Medulla oblongata (tissue), 1 donor: ENCODE measurements around the gene RAPGEF1.
A peak's percentile ranks its signal among the peaks of the same experiment; 100 is the strongest.
"Not testable (repeated sequence)": the region's sequence is repeated elsewhere in the genome, so short reads cannot be mapped to it uniquely, and the experiment has no call there.

Experiments
- DNase-seq: peaks from one replicate; pipeline ENCODE4 v3.0.0-alpha.2; 2015; ENCODE audit errors: extremely low spot score

The RAPGEF1 gene, protein sequence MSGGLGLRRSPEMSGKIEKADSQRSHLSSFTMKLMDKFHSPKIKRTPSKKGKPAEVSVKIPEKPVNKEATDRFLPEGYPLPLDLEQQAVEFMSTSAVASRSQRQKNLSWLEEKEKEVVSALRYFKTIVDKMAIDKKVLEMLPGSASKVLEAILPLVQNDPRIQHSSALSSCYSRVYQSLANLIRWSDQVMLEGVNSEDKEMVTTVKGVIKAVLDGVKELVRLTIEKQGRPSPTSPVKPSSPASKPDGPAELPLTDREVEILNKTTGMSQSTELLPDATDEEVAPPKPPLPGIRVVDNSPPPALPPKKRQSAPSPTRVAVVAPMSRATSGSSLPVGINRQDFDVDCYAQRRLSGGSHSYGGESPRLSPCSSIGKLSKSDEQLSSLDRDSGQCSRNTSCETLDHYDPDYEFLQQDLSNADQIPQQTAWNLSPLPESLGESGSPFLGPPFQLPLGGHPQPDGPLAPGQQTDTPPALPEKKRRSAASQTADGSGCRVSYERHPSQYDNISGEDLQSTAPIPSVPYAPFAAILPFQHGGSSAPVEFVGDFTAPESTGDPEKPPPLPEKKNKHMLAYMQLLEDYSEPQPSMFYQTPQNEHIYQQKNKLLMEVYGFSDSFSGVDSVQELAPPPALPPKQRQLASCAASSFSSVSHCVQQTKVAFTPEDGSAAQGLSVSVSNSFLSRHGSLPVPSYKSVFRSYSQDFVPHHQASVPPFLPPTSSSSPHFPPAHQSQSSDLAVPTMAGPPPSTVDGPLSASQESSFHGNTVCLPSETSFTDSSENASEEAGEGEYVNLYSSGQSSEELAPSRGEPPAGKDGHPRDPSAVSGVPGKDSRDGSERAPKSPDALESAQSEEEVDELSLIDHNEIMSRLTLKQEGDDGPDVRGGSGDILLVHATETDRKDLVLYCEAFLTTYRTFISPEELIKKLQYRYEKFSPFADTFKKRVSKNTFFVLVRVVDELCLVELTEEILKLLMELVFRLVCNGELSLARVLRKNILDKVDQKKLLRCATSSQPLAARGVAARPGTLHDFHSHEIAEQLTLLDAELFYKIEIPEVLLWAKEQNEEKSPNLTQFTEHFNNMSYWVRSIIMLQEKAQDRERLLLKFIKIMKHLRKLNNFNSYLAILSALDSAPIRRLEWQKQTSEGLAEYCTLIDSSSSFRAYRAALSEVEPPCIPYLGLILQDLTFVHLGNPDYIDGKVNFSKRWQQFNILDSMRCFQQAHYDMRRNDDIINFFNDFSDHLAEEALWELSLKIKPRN (N-terminal part only)

DNA sequence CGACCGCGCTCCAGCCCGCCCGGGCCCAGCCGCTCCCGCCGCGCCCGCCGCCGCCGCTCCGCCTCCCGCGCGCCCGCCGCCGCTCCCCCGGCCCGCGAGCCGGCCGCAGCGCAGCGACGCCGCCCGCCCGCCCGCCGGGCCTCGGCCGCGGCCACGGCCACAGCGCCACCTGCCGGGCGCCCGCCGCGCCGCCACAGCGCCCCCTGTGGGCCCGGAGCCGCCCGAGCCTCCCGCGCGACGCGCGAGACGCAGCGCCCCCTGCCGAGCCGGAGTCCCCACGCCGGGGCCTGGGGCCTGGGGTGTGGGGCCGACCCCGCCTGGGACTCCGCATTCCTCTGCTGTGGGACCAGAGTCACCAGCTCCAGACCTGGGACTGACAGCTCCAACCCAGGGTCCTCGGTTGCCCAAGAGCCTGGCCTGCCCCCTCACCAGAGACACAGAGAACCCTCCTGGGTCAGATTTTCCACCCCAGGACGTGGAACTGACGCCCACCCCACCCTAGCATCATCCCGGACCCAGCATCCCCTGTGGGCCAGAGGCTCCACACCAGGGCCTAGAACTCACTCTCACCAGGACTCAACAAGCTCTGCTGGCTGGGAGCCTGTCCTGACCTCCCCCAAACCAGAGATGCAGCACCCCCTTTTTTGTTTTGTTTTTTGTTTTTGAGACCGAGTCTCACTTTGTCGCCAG, at the start of gene RAPGEF1:
TSS of gene RAPGEF1 (minus strand) at position 118 of the 690 bp plus-strand sequence. CDS start 246 bp downstream, outside the sequence.
- DNase-seq, result no peak

DNA sequence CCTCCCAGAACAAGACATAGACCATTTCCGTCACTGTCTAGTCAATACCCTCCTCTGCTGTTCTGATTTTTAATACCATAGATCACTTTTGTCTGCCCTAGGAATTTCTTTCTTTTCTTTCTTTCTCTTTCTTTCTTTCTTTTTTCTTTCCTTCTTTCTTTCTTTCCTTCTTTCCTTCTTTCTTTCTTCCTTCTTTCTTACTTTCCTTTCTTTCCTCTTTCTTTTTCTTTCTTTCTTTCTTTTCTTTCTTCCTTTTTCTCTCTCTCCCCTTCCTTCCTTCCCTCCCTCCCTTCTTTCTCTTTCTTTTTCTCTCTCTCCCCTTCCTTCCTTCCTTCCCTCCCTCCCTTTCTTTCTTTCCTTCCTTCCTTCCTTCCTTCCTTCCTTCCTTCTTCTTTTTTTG, 49.0 kb upstream of the RAPGEF1 start:
- no peak for DNase-seq

DNA sequence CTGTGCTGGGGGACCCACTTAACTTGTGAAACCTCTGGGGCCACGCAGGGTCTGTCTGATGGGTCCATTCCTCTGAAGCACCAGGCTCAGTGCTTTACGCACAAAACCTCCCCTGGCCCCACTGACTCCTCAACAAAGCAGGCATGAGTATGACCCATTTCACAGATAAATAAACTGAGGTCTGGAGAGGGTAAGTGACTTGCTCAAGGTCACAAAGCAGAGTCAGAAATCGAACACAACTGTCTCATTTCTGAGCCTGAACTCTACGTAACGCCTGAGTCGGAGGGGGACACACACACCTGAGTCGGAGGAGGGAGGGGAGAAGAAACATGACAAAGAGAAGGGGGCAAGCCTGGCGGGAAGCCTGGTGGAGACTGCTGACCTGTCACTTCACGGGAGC, 48.0 kb upstream of the RAPGEF1 start:
- no peak for DNase-seq

DNA sequence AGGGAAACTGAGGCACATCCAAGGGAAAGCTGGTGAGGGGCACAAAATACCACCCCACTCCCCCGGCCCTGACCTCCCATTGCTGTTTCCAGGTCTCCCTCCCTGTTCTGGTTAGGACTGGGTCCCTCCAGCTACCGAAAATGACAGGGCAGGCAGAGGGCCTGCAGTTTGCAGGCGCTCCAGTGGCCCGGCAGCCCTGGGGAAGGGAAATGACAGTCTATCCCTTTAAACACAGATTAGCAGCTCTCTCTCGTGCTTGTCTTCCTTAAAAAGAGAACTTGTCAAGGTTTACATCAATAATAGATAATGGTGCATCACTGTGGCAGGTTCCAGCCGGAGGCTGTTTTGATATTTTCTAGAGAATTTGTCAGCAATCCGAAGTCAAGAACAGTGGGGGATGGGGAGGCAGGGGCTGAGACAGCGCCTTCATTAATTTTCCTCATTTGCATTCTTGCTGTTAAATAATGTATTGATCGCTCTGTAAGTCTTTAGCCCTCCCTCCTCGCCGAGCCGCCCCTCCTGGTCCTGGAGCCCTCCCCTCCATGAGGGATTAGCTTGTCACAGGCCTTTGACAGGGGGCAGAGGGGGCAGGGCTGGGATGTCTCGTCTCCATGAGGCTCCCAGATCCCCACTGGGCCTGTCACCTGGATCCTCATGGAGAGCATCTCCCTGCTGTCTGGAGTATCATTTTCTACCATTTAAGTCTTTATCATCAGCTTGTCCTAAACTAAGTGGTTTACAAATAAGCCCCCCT, 45.0 kb upstream of the RAPGEF1 start:
- DNase-seq, result no peak

DNA sequence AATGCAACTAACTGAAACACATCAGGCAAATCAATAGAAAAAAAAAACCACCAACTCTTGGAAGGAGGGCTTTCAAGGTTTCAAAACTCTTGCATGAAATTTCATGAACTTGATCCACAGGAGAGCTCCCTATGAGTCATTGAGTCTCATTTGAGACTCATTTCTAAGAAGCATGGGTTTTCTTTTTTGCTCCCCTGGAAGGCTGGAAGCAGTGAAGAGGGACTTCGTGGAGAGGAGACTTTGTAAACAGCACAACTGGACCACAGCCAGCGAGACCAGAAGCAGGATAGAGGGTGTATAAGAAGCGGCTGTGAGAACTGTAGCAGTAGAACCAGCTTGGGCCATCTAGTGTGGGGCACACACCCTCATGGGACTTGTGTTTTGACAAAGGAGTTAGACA, 41.2 kb upstream of the RAPGEF1 start:
- no peak for DNase-seq

DNA sequence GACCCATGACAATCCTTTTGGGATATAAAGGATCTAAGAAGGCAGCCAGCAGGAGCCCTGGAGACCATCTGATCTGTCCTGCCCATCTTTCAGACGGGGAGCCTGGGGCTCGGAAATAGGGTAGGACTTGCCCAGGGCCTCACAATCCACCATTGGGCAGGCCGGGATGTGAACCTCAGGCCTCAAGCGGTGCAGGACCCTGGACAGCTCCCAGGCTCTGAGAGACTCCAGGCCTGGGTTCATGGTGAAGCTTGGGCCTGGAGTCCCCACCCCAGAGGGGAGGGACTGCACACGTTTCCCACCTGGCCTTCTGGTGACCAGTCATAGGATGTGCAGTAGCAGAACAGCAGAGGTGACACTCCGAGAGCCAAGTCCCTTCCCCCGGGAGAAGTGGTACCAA, 36.6 kb upstream of the RAPGEF1 start:
- no peak for DNase-seq

DNA sequence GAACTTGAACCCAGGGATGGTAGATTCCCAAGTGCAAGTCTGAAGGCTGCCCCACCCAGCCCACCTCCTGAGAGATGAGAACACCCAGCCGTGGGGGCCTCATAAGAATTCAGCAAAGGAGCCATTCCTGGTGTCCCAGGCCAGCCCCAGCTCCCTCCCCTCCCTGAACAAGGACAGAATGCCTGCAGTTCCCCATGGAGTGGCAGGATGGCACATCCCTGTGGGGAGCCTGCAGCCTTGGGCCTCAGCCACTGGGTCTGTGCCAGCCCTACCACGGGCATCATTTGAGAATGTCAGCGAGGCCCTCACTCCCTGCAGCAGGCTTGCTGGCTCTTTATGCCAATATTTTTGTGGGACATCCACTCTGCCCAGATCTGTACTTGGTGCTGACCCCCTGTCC, 36.2 kb upstream of the RAPGEF1 start:
- no peak for DNase-seq

DNA sequence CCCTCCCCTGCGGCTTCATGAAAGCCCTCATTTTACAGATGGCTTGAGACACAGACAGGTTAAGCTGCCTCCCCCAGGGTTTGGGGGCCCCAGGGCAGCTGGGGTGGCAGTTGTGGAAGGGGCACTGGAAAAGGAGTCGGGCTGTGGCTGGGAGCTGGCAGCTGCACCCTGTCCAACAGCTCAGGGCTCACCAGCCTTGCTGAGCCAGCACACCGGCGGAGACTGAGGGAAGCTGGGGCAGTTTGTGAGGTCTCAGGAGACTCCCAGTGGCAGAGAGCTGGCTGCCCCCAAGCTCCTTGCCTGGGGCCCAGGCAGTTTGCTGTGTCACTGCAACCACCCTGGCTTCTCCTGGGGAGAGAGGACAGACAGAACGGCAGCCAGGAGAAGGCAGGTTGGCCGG, 34.8 kb upstream of the RAPGEF1 start:
- no peak for DNase-seq

DNA sequence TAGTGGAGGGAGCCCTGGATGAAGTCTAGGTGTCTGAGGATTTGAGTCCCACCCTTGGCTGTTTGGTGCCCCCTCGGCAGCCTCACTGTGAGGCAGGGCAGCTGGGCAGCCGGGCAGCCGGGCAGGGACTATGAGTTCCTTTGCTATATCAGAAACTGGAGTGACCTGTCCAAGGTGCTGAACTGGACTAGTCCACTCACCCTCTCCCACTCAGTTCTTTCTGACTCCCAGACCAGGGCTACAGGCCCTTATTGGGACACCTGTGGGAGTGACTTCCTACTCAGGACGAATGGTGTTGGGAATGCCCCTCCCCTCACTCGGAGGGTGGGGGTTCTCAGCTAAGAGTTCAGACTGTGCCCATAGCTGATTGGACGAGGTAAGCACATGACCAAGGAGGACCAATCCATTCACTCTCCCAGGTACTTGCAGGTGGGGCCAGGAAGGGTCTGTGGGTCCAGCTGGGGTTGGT, 34.1 kb upstream of the RAPGEF1 start:
- DNase-seq, result peak; percentile 53

DNA sequence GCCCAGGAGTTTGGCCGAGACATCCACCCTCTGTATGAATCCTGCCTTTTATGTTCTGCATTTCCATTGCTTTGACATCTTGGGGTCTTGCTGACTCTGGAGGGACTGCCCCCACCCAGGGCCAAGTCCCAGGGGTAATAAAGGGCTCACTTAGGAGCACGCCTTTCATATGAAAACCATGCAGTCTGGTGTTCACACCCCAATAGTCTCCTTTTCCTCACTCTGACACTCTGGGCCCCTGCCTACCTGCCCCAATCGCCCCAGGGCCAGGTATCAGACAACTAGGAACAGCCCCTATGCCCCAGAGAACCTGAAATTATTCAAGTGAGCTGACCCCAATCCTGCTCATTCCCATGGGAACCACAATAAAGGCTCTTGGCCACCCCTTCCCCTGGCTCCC, 33.1 kb upstream of the RAPGEF1 start:
- no peak for DNase-seq

DNA sequence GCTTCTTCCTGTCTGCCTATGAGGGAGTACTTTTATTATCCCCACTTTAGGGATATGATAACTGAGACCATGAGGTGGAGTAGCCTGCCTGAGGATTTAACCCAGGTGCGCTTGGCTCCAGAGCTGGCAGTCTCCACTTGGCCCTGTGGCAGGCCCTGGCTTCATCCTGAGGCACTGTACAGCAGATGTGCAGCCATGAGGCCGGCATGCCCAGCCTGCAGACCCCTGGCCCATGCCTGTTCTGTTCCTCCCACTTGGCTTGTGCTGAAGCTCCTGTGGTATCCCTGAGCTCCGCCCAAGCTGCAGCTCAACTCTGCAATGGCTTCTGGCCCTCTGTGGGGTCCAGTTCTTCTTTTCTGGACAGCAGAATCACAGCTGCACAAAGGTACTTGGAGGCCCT, 31.8 kb upstream of the RAPGEF1 start:
- DNase-seq, result no peak

DNA sequence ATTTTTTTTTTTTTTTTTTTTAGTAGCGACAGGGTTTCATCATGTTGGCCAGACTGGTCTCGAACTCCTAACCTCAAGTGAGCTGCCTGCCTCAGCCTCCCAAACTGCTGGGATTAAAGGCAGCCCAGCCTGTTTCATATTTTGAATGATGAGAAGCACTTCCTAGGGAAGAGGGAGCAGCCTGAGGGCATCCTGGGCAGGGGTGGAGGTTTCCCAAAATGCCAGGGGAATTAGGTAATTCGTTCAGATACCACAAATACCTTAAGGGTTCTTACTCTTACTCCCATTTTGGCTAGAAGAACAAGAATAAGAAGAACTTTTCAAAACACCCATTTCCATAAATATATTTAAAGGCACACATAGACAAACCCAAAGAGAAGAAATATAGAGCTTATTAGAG, 29.5 kb upstream of the RAPGEF1 start:
- no peak for DNase-seq

DNA sequence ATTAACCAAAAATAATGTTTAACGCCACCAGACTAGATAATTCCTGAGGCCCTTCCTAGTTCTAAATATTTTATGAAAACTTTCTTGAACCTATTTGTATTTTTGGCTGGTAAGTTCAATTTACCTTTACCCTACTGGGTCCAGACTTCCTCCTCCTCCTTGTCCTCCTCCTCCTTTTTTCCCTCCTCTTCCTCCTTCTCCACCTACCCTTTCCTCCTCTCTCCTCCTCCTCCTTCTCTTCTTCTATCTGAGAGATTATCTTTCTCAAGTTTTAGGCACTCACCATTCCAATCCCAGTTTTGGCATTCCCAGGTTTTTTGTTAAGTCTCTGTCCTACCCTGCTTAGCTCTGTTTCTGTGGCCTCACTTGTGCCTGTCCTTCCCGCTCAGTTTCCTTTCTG, 24.7 kb upstream of the RAPGEF1 start:
- DNase-seq, result no peak

DNA sequence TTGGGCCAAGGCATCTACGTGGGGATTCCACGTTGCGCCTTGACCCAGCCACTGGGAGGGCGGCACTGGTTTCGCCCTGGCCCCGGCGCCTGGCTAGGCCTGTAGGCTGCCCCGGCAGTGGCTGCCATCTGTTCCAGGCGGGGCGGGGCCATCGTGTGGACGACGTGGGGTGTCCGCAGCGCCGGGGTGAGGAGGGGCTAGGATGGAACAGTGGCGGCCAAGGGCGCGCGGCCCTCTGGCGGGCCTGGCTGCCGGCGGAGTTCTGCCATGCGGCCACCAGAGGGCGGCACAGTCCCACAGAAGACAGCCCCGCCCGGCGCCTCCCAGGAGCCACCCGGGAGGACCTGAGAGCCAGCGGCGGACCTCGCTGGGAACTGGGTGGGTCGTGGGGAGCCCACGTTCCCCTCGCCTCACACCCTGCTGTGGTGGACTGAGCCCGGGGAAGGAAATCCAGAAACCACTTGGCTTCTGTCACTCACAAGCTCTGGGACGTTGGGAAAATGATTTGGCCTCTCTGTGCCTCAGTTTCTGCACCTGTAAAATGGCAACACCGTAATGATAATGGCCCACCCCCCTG, 22.6 kb upstream of the RAPGEF1 start:
- DNase-seq, result peak; percentile 72

DNA sequence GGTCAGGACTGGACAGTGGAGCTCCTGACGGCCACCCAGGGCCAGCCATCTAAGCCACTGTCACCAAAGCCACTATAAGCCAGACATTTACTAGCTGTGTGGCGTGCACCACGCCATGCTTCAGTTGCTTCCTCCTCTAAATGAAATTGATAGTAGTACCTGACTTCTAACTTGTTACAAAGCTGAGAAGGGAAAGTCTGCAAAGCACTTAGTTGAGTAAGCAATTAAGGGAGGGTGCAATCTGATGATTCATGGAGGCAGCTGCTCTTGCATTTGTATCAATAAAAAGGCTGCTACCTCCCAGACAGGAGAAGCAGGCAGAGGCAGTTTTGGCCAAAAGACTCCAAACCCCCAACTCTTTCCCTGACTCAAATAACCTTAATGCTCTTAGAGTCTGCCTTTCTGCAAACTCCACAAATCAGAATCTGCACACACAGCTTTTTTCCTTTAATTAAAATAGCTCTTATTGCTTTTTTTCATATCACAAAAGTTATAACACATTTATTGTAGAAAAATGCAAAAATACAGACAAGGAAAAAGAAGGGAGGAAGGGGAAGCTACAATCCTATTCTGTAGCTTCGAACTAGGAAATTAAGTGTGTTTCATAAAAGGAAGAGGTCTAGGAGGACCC, 19.3 kb upstream of the RAPGEF1 start:
- no peak for DNase-seq

DNA sequence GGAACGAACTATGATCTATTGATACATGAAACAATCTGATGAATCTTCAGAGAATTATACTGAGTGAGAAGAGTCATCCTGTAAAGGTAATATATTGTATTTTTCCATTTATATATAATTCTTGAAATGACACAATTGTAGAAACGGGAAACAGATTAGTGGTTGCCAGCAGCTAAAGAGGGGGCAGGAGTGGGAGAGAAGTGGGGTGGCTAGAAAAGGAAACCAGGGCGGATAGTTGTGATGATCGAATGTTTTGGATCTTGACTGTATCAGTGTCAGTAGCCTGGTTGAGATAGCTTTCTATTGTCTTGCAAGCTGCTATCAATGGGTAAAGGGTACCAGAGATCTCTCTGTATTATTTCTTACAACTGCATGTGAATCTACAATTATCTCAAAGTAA, 17.7 kb upstream of the RAPGEF1 start:
- no peak for DNase-seq

DNA sequence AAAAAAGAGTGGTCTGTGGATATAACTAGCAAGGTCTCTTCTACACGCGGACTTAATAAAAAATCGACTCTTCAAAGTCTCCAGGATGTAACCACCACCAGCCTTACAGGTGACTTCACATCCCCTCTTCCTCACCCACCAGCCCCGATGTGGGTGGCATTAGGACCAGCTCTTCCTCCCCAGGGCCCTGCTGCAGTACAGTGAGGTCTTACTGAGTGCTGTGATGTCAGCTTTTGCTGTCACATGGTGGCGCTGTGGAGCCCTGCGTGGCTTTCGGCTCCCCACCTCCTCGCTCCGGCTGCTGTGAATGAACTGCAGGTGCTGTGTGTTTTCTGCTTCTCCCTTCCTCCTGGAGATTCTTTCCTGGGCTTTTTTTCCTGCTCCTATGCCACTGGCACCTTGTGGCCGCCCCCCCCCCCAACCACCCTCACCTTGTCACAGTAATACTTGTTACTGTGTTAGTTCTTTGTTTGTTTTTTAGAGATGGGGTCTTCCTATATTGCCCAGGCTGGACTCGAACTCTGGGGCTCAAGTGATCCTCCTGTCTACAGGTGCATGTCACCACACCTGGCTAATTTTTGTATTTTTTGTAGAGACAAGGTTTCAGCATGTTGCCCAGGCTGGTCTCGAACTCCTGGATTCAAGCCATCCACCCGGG, 15.8 kb upstream of the RAPGEF1 start:
- peak; percentile 88 for DNase-seq

DNA sequence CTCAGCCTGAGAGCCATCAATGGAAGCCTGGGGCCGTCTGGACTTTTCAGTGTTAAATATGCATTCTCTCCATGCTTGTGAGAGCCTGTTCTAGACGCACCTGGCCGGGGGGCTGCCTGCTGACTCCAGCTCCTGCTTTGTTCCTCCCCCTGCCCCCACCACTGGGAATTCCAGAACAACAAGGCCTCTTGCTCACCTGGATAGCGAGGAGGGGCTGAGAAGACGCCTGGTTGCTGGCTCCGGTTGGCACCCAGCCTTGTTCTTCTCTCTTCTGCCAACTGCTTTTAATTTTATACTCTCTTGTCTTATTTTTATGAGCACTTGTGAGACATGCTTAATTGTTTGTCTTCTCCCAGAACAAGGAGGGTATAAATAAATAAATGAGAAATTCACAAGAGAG, 15.0 kb upstream of the RAPGEF1 start:
- no peak for DNase-seq

DNA sequence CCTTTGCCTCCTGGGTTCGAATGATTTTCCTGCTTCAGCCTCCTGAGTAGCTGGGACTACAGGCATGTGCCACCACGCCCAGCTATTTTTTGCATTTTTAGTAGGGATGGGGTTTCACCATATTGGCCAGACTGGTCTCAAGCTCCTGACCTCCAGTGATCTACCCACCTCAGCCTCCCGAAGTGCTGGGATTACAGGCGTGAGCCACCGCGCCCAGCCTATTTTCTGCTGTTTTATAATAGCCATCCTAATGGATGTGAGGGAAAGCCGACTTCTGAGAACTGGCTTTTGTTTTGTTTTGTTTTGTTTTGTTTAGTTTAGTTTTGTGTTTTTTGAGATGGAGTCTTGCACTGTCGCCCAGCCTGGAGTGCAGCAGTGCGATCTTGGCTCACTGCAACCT, 13.9 kb upstream of the RAPGEF1 start:
- DNase-seq, result not testable (repeated sequence)
